HepG2 (cell line): ENCODE results near the gene DLG5. TPM values are rescaled to one million over a fixed set of nuclear protein-coding genes. Genes with fewer than 3 reads are reported as not detected.

Source experiments
- ARNT ChIP-seq: fragments of 450-650 bp; IDR thresholded peaks from 2 replicates; pipeline ENCODE4 v1.6.1; 2017
- GLI4 ChIP-seq: sonication (generic); formaldehyde crosslinking; IDR thresholded peaks from 2 replicates; pipeline ENCODE4 v1.5.1; 2020; ENCODE audit warnings: missing genetic modification reagents, mild to moderate bottlenecking, moderate library complexity, borderline replicate concordance
- GTF2F1 ChIP-seq: fragments of 150-350 bp; IDR thresholded peaks from 2 replicates; pipeline ENCODE4 v1.6.1; 2014; ENCODE audit warnings: low read length
- KLF16 ChIP-seq, 2 experiments: sonication (generic) in 1 of 2; formaldehyde crosslinking in 1 of 2; IDR thresholded peaks; 2 replicates each; pipeline versions ENCODE4 v1.6.1 to v1.8.0; 2016 to 2023; ENCODE audit warnings: missing genetic modification reagents in 2 of 2, missing compliant biosample characterization in 1 of 2
- MAFF ChIP-seq: IDR thresholded peaks from 2 replicates; pipeline ENCODE4 v1.6.1; 2011; ENCODE audit warnings: low read depth, low read length, improper control_type of control experiment
- NR1H2 ChIP-seq: sonication (generic); formaldehyde crosslinking; IDR thresholded peaks from 2 replicates; pipeline ENCODE4 v1.8.1; 2022; ENCODE audit warnings: low read depth, missing genetic modification reagents, borderline replicate concordance
- RFX1 ChIP-seq: fragments of 450-650 bp; IDR thresholded peaks from 2 replicates; pipeline ENCODE4 v1.6.1; 2017
- RFX5 ChIP-seq: IDR thresholded peaks from 2 replicates; pipeline ENCODE4 v1.6.1; 2011; ENCODE audit warnings: low read depth, low read length, improper control_type of control experiment
- SP140L ChIP-seq: sonication (generic); formaldehyde crosslinking; IDR thresholded peaks from 2 replicates; pipeline ENCODE4 v1.4.0; 2020; ENCODE audit warnings: missing genetic modification reagents, borderline replicate concordance
- SRSF1 ChIP-seq: fragments of 200-400 bp; formaldehyde crosslinking; optimal IDR thresholded peaks from 2 replicates; pipeline ENCODE3; 2017; ENCODE audit warnings: mild to moderate bottlenecking, low read depth, low read length, moderate library complexity
- ZBTB3 ChIP-seq: sonication (generic); formaldehyde crosslinking; IDR thresholded peaks from 2 replicates; pipeline ENCODE4 v1.4.0; 2020; ENCODE audit warnings: low read depth, mild to moderate bottlenecking, moderate library complexity, missing genetic modification reagents, borderline replicate concordance
- ZNF251 ChIP-seq: sonication (generic); formaldehyde crosslinking; IDR thresholded peaks from 2 replicates; pipeline ENCODE4 v1.9.0; 2021; ENCODE audit warnings: mild to moderate bottlenecking, missing genetic modification reagents
- ZNF589 ChIP-seq: sonication (generic); formaldehyde crosslinking; conservative IDR thresholded peaks from 2 replicates; pipeline ENCODE4 v1.8.0; 2022; ENCODE audit warnings: mild to moderate bottlenecking, moderate library complexity, missing genetic modification reagents
- polyA plus RNA-seq, 8 experiments: library from polyadenylated mRNA; depleted of rRNA in 3 of 8; stranded (reverse) in 7 of 8; unstranded in 1 of 8; fragments of >200 nt; fragmentation: Illumina TruSeq in 4 of 8; extraction: Trizol in 4 of 8; gene quantifications; 2 replicates each; pipeline versions ENCODE4 v1.2.1 to v1.2.3, GENCODE V29; 2011 to 2016; ENCODE audit warnings: low read depth in 4 of 8, missing spikeins in 1 of 8, mixed read lengths in 1 of 8; ENCODE audit not compliant: insufficient read depth in 1 of 8
- total RNA-seq, 5 experiments: library from RNA; depleted of rRNA; stranded (reverse); fragments of >200 nt; fragmentation: Illumina TruSeq; extraction: Trizol; gene quantifications; 2 replicates each; pipeline ENCODE4 v1.2.3, GENCODE V29; 2016; ENCODE audit warnings: low read depth in 1 of 5
- TF ChIP-seq, protein P1 (sequence below): sonication (generic); formaldehyde crosslinking; IDR thresholded peaks from 2 replicates; pipeline ENCODE4 v1.5.1; 2020; ENCODE audit warnings: missing genetic modification reagents, mild to moderate bottlenecking, borderline replicate concordance
- TF ChIP-seq, protein P2 (sequence below), 2 experiments: IDR thresholded peaks; 2 replicates each; pipeline ENCODE4 v1.6.1; 2011 to 2012; ENCODE audit warnings: low read length in 2 of 2, borderline replicate concordance in 1 of 2, low read depth in 1 of 2, mild to moderate bottlenecking in 1 of 2, moderate library complexity in 1 of 2
- TF ChIP-seq, protein P3 (sequence below): sonication (generic); formaldehyde crosslinking; IDR thresholded peaks from 2 replicates; pipeline ENCODE4 v1.5.1; 2020; ENCODE audit warnings: missing genetic modification reagents, mild to moderate bottlenecking, borderline replicate concordance
- TF ChIP-seq, protein P4 (sequence below): sonication (generic); formaldehyde crosslinking; IDR thresholded peaks from 2 replicates; pipeline ENCODE4 v1.5.0; 2020; ENCODE audit warnings: mild to moderate bottlenecking, missing genetic modification reagents, moderate library complexity
- TF ChIP-seq, protein P5 (sequence below): sonication (generic); formaldehyde crosslinking; IDR thresholded peaks from 2 replicates; pipeline ENCODE4 v1.4.0; 2020; ENCODE audit warnings: missing genetic modification reagents, borderline replicate concordance

Gene DLG5
- total and polyA plus RNA-seq, 2 of the 13 experiments (the other 11 are each of a cell fraction or from before 2014, with no cell fraction given), result 15.5 to 18.2 TPM

DNA sequence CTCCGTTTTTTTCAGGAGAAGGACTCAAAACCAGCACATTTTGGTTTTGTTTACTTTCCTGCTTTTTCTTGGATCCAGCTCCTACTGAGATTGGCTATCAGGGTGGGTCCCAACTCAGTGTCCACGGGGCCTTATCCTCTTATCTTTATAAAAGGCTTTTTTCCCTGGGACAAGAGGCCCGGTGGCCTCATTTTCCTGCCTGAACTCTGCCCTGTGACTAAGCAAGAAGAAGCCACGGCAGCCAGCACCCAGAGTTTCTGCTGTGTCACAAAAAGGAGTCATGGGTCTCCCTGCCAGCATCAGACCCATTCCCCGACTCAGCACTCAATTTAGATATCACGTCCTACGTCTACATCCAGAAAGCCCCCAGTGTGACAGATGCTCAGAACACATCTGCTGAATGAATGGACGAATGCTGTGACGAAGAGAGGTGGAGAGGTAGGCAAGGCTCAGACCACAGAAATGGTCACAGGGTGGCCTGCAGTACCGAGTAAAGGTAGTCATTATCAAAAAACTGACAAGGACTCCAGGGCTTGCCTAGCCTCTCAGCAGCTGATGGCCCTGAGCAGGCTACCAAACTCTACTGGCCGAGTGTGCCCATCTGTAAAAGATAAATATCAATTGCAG, 16.7 kb downstream of the DLG5 start (continued):
- TF ChIP-seq MAFF (peak; percentile 94), ZNF589 (CRISPR knock-in tag) (no peak), ZNF251 (CRISPR knock-in tag) (no peak), RFX1 (no peak), ARNT (no peak), SRSF1 (no peak), SP140L (CRISPR knock-in tag) (no peak), NR1H2 (no peak), GLI4 (CRISPR knock-in tag) (no peak), RFX5 (no peak), GTF2F1 (no peak), KLF16 (CRISPR knock-in tag; IDR thresholded peaks at IDR 0.05) (peak in 1 of 2 experiments; percentile 34; a peak in 1 of 4 replicates), ZBTB3 (CRISPR knock-in tag) (no peak)
- TF ChIP-seq, protein P1, sequence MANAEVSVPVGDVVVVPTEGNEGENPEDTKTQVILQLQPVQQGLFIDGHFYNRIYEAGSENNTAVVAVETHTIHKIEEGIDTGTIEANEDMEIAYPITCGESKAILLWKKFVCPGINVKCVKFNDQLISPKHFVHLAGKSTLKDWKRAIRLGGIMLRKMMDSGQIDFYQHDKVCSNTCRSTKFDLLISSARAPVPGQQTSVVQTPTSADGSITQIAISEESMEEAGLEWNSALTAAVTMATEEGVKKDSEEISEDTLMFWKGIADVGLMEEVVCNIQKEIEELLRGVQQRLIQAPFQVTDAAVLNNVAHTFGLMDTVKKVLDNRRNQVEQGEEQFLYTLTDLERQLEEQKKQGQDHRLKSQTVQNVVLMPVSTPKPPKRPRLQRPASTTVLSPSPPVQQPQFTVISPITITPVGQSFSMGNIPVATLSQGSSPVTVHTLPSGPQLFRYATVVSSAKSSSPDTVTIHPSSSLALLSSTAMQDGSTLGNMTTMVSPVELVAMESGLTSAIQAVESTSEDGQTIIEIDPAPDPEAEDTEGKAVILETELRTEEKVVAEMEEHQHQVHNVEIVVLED (CRISPR knock-in tag), result no peak
- TF ChIP-seq, protein P2, sequence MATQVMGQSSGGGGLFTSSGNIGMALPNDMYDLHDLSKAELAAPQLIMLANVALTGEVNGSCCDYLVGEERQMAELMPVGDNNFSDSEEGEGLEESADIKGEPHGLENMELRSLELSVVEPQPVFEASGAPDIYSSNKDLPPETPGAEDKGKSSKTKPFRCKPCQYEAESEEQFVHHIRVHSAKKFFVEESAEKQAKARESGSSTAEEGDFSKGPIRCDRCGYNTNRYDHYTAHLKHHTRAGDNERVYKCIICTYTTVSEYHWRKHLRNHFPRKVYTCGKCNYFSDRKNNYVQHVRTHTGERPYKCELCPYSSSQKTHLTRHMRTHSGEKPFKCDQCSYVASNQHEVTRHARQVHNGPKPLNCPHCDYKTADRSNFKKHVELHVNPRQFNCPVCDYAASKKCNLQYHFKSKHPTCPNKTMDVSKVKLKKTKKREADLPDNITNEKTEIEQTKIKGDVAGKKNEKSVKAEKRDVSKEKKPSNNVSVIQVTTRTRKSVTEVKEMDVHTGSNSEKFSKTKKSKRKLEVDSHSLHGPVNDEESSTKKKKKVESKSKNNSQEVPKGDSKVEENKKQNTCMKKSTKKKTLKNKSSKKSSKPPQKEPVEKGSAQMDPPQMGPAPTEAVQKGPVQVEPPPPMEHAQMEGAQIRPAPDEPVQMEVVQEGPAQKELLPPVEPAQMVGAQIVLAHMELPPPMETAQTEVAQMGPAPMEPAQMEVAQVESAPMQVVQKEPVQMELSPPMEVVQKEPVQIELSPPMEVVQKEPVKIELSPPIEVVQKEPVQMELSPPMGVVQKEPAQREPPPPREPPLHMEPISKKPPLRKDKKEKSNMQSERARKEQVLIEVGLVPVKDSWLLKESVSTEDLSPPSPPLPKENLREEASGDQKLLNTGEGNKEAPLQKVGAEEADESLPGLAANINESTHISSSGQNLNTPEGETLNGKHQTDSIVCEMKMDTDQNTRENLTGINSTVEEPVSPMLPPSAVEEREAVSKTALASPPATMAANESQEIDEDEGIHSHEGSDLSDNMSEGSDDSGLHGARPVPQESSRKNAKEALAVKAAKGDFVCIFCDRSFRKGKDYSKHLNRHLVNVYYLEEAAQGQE (IDR thresholded peaks at IDR 0.05; ENCODE audit: borderline replicate concordance in 1 of 2, low read depth in 1 of 2, low read length in 2 of 2), result no peak; a peak in 1 of 4 replicates
- TF ChIP-seq, protein P3, sequence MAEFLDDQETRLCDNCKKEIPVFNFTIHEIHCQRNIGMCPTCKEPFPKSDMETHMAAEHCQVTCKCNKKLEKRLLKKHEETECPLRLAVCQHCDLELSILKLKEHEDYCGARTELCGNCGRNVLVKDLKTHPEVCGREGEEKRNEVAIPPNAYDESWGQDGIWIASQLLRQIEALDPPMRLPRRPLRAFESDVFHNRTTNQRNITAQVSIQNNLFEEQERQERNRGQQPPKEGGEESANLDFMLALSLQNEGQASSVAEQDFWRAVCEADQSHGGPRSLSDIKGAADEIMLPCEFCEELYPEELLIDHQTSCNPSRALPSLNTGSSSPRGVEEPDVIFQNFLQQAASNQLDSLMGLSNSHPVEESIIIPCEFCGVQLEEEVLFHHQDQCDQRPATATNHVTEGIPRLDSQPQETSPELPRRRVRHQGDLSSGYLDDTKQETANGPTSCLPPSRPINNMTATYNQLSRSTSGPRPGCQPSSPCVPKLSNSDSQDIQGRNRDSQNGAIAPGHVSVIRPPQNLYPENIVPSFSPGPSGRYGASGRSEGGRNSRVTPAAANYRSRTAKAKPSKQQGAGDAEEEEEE, result no peak
- TF ChIP-seq, protein P4, sequence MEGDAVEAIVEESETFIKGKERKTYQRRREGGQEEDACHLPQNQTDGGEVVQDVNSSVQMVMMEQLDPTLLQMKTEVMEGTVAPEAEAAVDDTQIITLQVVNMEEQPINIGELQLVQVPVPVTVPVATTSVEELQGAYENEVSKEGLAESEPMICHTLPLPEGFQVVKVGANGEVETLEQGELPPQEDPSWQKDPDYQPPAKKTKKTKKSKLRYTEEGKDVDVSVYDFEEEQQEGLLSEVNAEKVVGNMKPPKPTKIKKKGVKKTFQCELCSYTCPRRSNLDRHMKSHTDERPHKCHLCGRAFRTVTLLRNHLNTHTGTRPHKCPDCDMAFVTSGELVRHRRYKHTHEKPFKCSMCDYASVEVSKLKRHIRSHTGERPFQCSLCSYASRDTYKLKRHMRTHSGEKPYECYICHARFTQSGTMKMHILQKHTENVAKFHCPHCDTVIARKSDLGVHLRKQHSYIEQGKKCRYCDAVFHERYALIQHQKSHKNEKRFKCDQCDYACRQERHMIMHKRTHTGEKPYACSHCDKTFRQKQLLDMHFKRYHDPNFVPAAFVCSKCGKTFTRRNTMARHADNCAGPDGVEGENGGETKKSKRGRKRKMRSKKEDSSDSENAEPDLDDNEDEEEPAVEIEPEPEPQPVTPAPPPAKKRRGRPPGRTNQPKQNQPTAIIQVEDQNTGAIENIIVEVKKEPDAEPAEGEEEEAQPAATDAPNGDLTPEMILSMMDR (CRISPR knock-in tag), result no peak
- TF ChIP-seq, protein P5, sequence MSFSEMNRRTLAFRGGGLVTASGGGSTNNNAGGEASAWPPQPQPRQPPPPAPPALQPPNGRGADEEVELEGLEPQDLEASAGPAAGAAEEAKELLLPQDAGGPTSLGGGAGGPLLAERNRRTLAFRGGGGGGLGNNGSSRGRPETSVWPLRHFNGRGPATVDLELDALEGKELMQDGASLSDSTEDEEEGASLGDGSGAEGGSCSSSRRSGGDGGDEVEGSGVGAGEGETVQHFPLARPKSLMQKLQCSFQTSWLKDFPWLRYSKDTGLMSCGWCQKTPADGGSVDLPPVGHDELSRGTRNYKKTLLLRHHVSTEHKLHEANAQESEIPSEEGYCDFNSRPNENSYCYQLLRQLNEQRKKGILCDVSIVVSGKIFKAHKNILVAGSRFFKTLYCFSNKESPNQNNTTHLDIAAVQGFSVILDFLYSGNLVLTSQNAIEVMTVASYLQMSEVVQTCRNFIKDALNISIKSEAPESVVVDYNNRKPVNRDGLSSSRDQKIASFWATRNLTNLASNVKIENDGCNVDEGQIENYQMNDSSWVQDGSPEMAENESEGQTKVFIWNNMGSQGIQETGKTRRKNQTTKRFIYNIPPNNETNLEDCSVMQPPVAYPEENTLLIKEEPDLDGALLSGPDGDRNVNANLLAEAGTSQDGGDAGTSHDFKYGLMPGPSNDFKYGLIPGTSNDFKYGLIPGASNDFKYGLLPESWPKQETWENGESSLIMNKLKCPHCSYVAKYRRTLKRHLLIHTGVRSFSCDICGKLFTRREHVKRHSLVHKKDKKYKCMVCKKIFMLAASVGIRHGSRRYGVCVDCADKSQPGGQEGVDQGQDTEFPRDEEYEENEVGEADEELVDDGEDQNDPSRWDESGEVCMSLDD (CRISPR knock-in tag), result no peak
